Parathyroid adenoma (tissue), 2 donors: ENCODE data around the gene ASMTL.

Experiments
- H2AFZ ChIP-seq: fragments of 300-600 bp; sonication (generic); one replicate; pipeline ENCODE4 v1.7.0; 2017; ENCODE audit warnings: antibody characterized with exemption, mild to moderate bottlenecking
- H3K27ac ChIP-seq: fragments of 300-600 bp; sonication (generic); one replicate; pipeline ENCODE4 v1.7.0; 2017
- H3K27me3 ChIP-seq: fragments of 300-600 bp; sonication (generic); one replicate; pipeline ENCODE4 v1.7.0; 2017; ENCODE audit warnings: low read length; ENCODE audit not compliant: control insufficient read depth, insufficient read depth
- H3K36me3 ChIP-seq: fragments of 300-600 bp; sonication (generic); one replicate; pipeline ENCODE4 v1.7.0; 2017; ENCODE audit warnings: low read length; ENCODE audit not compliant: control insufficient read depth, insufficient read depth
- H3K4me1 ChIP-seq: fragments of 300-600 bp; sonication (generic); one replicate; pipeline ENCODE4 v1.7.0; 2017; ENCODE audit warnings: control low read depth
- H3K4me2 ChIP-seq: fragments of 300-600 bp; sonication (generic); one replicate; pipeline ENCODE4 v1.7.0; 2017; ENCODE audit warnings: low read length
- H3K4me3 ChIP-seq: fragments of 300-600 bp; sonication (generic); one replicate; pipeline ENCODE4 v1.7.0; 2017; ENCODE audit warnings: low read depth, low read length
- H3K79me2 ChIP-seq: fragments of 300-600 bp; sonication (generic); one replicate; pipeline ENCODE4 v1.7.0; 2017; ENCODE audit warnings: control low read depth
- H3K9ac ChIP-seq: fragments of 300-600 bp; sonication (generic); one replicate; pipeline ENCODE4 v1.7.0; 2017; ENCODE audit warnings: mild to moderate bottlenecking
- H3K9me3 ChIP-seq: fragments of 300-600 bp; sonication (generic); one replicate; pipeline ENCODE4 v1.7.0; 2017; ENCODE audit warnings: low read length; ENCODE audit not compliant: control insufficient read depth
- CTCF ChIP-seq: fragments of 300-600 bp; sonication (generic); IDR thresholded peaks from one replicate; pipeline ENCODE4 v1.7.0; 2017; ENCODE audit warnings: antibody characterized with exemption, mild to moderate bottlenecking
- donor health status: primary hyperparathyroidism.

Gene ASMTL

GRCh38 chrX:1355131-1356046 lies 97.3 kb downstream of the ASMTL start:
- no peak overlapping the region for H3K4me2 ChIP-seq
- no peaks in the 10 kb centered on the region for H3K4me1 ChIP-seq
- H3K27me3 ChIP-seq, result no peaks in the 10 kb centered on the region
- H3K27ac ChIP-seq, result no peak overlapping the region
- no peak for TF ChIP-seq CTCF
- H2AFZ ChIP-seq, result no peak overlapping the region
- H3K9me3 ChIP-seq, result no peaks in the 10 kb centered on the region
- no peak overlapping the region for H3K4me3 ChIP-seq
- no peaks in the 10 kb centered on the region for H3K79me2 ChIP-seq
- H3K9ac ChIP-seq, result no peak overlapping the region
- no peaks in the 10 kb centered on the region for H3K36me3 ChIP-seq

GRCh38 chrX:1354036-1355019 lies 98.4 kb downstream of the ASMTL start:
- H3K4me3 ChIP-seq, result no peak overlapping the region
- no peak overlapping the region for H3K27ac ChIP-seq
- H3K79me2 ChIP-seq, result no peaks in the 10 kb centered on the region
- no peaks in the 10 kb centered on the region for H3K36me3 ChIP-seq
- H3K9ac ChIP-seq, result no peak overlapping the region
- no peak overlapping the region for H3K4me2 ChIP-seq
- H3K4me1 ChIP-seq, result no peaks in the 10 kb centered on the region
- TF ChIP-seq CTCF, result no peak
- H3K27me3 ChIP-seq, result no peaks in the 10 kb centered on the region
- no peak overlapping the region for H2AFZ ChIP-seq
- H3K9me3 ChIP-seq, result no peaks in the 10 kb centered on the region
